T-helper 1 cell treated with Interleukin-12 subunit alpha and Interleukin-12 subunit beta and Interleukin-4 antibody, amounts not matched to agents 30 μg/mL and 1 μg/mL, for 36 hours (primary cell): ENCODE results near the gene APBA1.
"Not testable (repeated sequence)": the region's sequence is repeated elsewhere in the genome, so short reads cannot be mapped to it uniquely, and the experiment has no call there.

ENCODE experiments used
- H3K27ac Mint-ChIP-seq: one replicate; pipeline ENCODE4 v1.8.0; 2021; ENCODE audit warnings: mild to moderate bottlenecking, mixed read lengths
- H3K27me3 Mint-ChIP-seq: one replicate; pipeline ENCODE4 v1.8.0; 2021; ENCODE audit warnings: low read depth, mixed read lengths
- H3K36me3 Mint-ChIP-seq: one replicate; pipeline ENCODE4 v1.8.0; 2021; ENCODE audit warnings: low read depth, mixed read lengths
- H3K4me1 Mint-ChIP-seq: one replicate; pipeline ENCODE4 v1.8.0; 2021; ENCODE audit warnings: low read depth, mixed read lengths
- H3K4me3 Mint-ChIP-seq: one replicate; pipeline ENCODE4 v1.8.0; 2021; ENCODE audit warnings: mild to moderate bottlenecking, moderate library complexity, mixed read lengths
- H3K9me3 Mint-ChIP-seq: one replicate; pipeline ENCODE4 v1.8.0; 2021; ENCODE audit warnings: mixed read lengths

Gene APBA1

GRCh38 chr9:69412741-69413150 lies 259.4 kb downstream of the APBA1 start:
- Mint-ChIP-seq H3K27me3 (peaks cover 4% of the 10 kb centered on the region), H3K9me3 (no peaks in the 10 kb centered on the region), H3K4me3 (no peak overlapping the region), H3K27ac (no peak overlapping the region), H3K4me1 (no peaks in the 10 kb centered on the region), H3K36me3 (no peaks in the 10 kb centered on the region)

- Mint-ChIP-seq H3K9me3 (no peaks in the 10 kb centered on the region), H3K27me3 (peaks cover 4% of the 10 kb centered on the region), H3K27ac (no peak overlapping the region), H3K4me3 (no peak overlapping the region), H3K4me1 (no peaks in the 10 kb centered on the region), H3K36me3 (no peaks in the 10 kb centered on the region)
Observed at GRCh38 chr9:69411931-69412740, 260.0 kb downstream of the APBA1 start.

- peaks cover 4% of the 10 kb centered on the region for H3K27me3 Mint-ChIP-seq
- H3K4me1 Mint-ChIP-seq: no peaks in the 10 kb centered on the region
- no peak overlapping the region for H3K27ac Mint-ChIP-seq
- H3K9me3 Mint-ChIP-seq: no peaks in the 10 kb centered on the region
- H3K36me3 Mint-ChIP-seq: no peaks in the 10 kb centered on the region
- no peak overlapping the region for H3K4me3 Mint-ChIP-seq
Observed at GRCh38 chr9:69411246-69411645, 260.9 kb downstream of the APBA1 start.

GRCh38 chr9:69409936-69410335 lies 262.2 kb downstream of the APBA1 start:
- not testable (repeated sequence) for H3K4me1 Mint-ChIP-seq, H3K27ac Mint-ChIP-seq, H3K36me3 Mint-ChIP-seq, H3K4me3 Mint-ChIP-seq, H3K9me3 Mint-ChIP-seq, H3K27me3 Mint-ChIP-seq

DNA sequence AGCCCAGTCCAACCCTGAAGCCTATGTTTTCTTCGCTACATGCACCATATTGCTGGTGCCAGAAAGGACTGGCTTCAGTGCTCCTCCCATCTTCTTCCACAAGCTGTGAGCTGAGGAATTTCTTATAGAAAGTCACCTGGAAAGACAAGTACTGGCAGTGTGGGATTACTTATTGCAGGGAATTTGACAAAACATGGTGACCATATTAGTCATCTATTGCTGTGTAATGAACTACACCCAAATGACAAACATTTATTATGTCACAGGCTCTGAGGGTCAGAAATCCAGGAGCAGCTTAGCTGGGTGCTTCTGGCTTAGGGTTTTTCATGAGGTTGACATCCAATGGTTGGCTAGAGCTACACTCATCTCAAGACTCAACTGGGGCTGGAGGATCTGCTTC lies 271.7 kb downstream of the APBA1 start:
- Mint-ChIP-seq H3K27me3 (peaks cover 4% of the 10 kb centered on the region), H3K9me3 (no peaks in the 10 kb centered on the region), H3K27ac (no peak overlapping the region), H3K4me3 (no peak overlapping the region), H3K4me1 (no peaks in the 10 kb centered on the region), H3K36me3 (no peaks in the 10 kb centered on the region)

DNA sequence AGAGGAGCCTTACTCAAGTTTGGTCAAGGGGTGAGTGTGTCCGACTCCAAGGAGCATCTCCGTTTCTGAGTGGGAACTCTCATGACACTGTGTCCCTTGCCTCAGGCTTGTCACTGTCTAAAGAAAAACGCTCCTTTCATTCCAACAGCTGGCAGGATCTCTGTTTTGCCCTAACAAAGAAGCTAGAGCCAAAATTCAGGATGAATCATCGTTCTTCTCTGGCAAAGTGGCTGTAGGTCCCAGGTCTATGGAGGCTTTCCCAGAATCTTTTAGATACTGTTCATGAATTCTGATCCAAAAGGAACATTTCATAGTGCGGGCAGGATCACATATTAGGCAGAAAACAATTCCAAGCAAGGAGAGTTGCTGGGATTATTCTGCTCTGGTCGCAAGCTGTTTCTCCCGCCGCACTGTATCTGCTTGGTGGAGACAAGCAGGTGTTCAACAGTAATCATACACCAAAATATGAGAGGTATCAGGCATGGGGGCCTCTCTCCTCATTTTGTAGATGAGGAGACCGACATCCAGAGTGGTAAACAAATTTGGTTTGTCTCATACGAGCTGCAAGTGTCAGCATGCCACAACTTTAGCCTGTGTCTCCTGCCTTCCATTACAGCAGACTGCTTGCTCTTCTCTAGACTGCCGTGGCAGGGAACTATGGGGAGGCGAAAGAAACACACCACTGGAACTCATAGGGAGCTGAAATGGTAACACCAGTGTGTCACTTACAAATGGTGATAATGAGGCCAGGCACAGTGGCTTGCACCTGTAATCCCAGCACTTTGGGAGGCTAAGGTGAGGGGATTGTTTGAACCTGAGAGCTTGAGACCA lies 274.6 kb downstream of the APBA1 start:
- Mint-ChIP-seq H3K4me3 (no peak overlapping the region), H3K36me3 (no peaks in the 10 kb centered on the region), H3K27me3 (no peaks in the 10 kb centered on the region), H3K27ac (no peak overlapping the region), H3K9me3 (no peaks in the 10 kb centered on the region), H3K4me1 (no peaks in the 10 kb centered on the region)

DNA sequence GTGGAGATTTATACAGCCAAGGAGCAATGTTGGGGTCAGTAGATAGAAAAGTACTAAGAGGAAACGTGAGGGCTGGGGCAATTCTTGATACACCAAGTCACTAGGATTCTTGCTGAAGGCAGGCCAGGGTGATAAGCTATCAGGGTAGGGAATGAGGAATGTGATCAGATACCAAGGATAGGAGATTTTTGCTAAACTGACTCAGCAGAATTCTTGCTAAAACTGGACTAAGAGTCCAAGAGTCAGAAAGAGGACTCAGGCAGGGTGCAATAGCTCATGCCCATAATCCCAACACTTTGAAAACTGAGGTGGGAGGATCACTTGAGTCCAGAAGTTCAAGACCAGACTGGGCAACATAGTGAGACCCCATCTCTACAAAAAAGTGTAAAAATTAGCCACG lies 275.4 kb downstream of the APBA1 start:
- no peaks in the 10 kb centered on the region for H3K9me3 Mint-ChIP-seq
- H3K4me3 Mint-ChIP-seq: no peak overlapping the region
- H3K4me1 Mint-ChIP-seq: no peaks in the 10 kb centered on the region
- H3K27me3 Mint-ChIP-seq: no peaks in the 10 kb centered on the region
- H3K27ac Mint-ChIP-seq: no peak overlapping the region
- H3K36me3 Mint-ChIP-seq: no peaks in the 10 kb centered on the region

DNA sequence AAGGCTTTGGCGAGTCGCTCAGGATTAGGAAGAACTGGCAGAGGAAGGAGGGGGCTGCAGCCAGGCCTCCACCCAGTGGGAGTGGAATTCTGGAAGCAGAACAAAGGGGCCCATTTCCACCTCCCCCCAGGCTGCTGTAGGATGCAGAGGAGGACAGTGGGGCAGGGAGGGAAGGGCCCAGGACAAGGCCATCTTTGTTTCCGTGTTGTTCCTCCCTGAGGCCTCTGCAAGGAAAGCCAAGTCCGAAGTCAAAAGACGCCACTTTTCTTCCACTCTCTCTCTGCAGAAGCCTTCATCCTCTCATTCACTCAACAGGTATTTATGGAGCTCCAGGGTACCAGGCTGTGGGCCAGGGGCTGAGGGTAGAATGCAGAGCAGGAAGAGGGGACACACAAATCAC lies 276.5 kb downstream of the APBA1 start:
- Mint-ChIP-seq H3K27me3 (no peaks in the 10 kb centered on the region), H3K4me3 (no peak overlapping the region), H3K27ac (no peak overlapping the region), H3K4me1 (no peaks in the 10 kb centered on the region), H3K9me3 (no peaks in the 10 kb centered on the region), H3K36me3 (no peaks in the 10 kb centered on the region)

- Mint-ChIP-seq H3K4me3 (no peak overlapping the region), H3K36me3 (no peaks in the 10 kb centered on the region), H3K4me1 (no peaks in the 10 kb centered on the region), H3K9me3 (no peaks in the 10 kb centered on the region), H3K27ac (no peak overlapping the region), H3K27me3 (peaks cover 4% of the 10 kb centered on the region)
Observed at GRCh38 chr9:69393425-69393824, 278.7 kb downstream of the APBA1 start.

GRCh38 chr9:69392826-69393225 lies 279.3 kb downstream of the APBA1 start:
- Mint-ChIP-seq H3K36me3 (no peaks in the 10 kb centered on the region), H3K9me3 (no peaks in the 10 kb centered on the region), H3K4me3 (no peak overlapping the region), H3K4me1 (no peaks in the 10 kb centered on the region), H3K27me3 (peaks cover 4% of the 10 kb centered on the region), H3K27ac (no peak overlapping the region)

DNA sequence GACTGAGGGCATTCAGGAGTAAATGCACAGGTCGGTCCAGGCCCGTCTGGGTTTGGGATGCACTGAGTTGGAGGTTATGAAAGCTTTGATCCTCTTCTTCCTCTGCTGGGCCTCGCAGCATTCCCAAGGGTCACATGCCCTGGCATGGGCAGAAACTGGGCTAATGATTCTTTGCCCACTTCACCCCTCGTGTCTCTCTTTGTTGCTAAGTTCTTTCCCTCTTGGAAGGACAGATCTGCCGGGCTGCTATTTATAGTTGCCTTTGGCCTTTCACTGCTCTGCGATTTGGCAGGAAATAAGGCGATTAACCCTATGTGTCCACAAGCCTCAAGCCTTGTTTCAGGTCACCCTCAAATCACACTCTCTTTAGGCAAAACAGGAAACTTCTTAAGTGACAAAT lies 280.2 kb downstream of the APBA1 start:
- H3K27ac Mint-ChIP-seq: no peak overlapping the region
- no peaks in the 10 kb centered on the region for H3K4me1 Mint-ChIP-seq
- H3K9me3 Mint-ChIP-seq: no peaks in the 10 kb centered on the region
- H3K4me3 Mint-ChIP-seq: no peak overlapping the region
- H3K27me3 Mint-ChIP-seq: peaks cover 4% of the 10 kb centered on the region
- H3K36me3 Mint-ChIP-seq: no peaks in the 10 kb centered on the region

DNA sequence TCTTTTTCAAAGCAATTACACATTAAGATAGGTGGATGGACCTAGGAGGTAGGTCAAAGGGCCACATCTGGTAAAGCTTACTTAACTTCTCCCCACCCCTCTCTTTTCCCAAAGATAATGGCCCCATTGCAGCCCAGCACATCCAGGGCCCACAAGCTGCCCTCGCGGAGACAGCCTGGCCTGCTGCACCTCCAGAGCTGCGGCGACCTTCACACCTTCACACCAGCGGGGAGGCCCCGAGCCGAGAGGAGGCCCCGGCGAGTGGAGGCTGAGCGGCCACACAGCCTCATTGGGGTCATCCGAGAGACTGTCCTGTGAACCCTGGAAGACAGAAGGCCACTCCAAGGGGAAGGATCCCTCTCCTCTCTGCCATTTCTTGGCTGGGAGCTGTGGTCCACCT lies 280.7 kb downstream of the APBA1 start:
- H3K9me3 Mint-ChIP-seq: no peaks in the 10 kb centered on the region
- no peaks in the 10 kb centered on the region for H3K4me1 Mint-ChIP-seq
- H3K36me3 Mint-ChIP-seq: no peaks in the 10 kb centered on the region
- H3K27me3 Mint-ChIP-seq: peaks cover 7% of the 10 kb centered on the region
- H3K4me3 Mint-ChIP-seq: no peak overlapping the region
- no peak overlapping the region for H3K27ac Mint-ChIP-seq

DNA sequence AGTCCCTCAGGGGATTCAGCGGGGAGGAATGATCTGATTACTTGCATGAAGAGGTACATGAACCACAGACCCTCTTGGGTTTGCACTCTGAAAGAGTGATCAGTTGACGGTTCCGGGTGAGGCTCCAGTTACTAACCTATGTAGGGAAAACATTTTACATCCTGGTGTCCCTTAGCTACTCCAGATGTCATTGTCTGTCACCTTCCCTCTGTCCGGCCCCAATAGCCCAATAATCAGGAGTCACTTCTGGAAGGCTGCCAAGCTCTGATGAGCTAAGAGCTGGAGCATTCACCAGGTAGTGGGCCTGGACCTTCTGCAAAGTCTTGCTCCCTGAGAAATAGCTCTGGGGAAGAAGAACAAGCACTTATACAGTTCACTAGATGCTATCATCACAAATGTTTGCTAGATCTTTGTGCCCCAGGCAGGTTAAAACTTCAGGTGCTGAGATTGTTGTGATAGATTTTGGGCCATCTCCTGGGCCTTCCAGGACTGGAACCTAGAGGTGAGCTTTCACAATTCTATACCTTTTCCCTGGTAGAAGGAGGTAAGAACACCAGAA lies 282.7 kb downstream of the APBA1 start:
- H3K9me3 Mint-ChIP-seq: no peaks in the 10 kb centered on the region
- no peak overlapping the region for H3K27ac Mint-ChIP-seq
- H3K4me3 Mint-ChIP-seq: no peak overlapping the region
- H3K36me3 Mint-ChIP-seq: no peaks in the 10 kb centered on the region
- peaks cover 13% of the 10 kb centered on the region for H3K27me3 Mint-ChIP-seq
- no peaks in the 10 kb centered on the region for H3K4me1 Mint-ChIP-seq

GRCh38 chr9:69388596-69388995 lies 283.6 kb downstream of the APBA1 start:
- Mint-ChIP-seq H3K27ac (no peak overlapping the region), H3K36me3 (no peaks in the 10 kb centered on the region), H3K4me3 (no peak overlapping the region), H3K4me1 (no peaks in the 10 kb centered on the region), H3K9me3 (no peaks in the 10 kb centered on the region), H3K27me3 (peaks cover 16% of the 10 kb centered on the region)

- Mint-ChIP-seq H3K27ac (no peak overlapping the region), H3K27me3 (peaks cover 23% of the 10 kb centered on the region), H3K4me3 (no peak overlapping the region), H3K9me3 (no peaks in the 10 kb centered on the region), H3K4me1 (no peaks in the 10 kb centered on the region), H3K36me3 (no peaks in the 10 kb centered on the region)
Observed at GRCh38 chr9:69386651-69387050, 285.5 kb downstream of the APBA1 start.
